H1 (cell line): ENCODE measurements around the gene POLR1G.

ENCODE experiments used
- CEBPB ChIP-seq: IDR thresholded peaks from 2 replicates; pipeline ENCODE4 v1.6.1; 2012; ENCODE audit warnings: low read depth, low read length
- CTCF ChIP-seq, 3 experiments: IDR thresholded peaks; 1 replicate in 2 of 3; 2 replicates in 1 of 3; pipeline versions ENCODE4 v1.5.1 to v1.6.1; 2011; ENCODE audit warnings: low read length in 3 of 3, mild to moderate bottlenecking in 3 of 3, inconsistent platforms in 2 of 3, low read depth in 1 of 3, moderate library complexity in 1 of 3; ENCODE audit not compliant: insufficient read depth in 1 of 3; ENCODE audit errors: control extremely low read depth in 1 of 3
- MAX ChIP-seq: IDR thresholded peaks from 2 replicates; pipeline ENCODE4 v1.6.1; 2012; ENCODE audit warnings: inconsistent platforms
- POLR2AphosphoS5 ChIP-seq: IDR thresholded peaks from 2 replicates; pipeline ENCODE4 v1.6.1; 2011; ENCODE audit warnings: low read depth, low read length
- RAD21 ChIP-seq, 2 experiments: IDR thresholded peaks in 1 of 2; conservative IDR thresholded peaks in 1 of 2; 2 replicates each; pipeline ENCODE4 v1.6.1; 2011; ENCODE audit warnings: low read depth in 2 of 2, low read length in 2 of 2, improper control_type of control experiment in 1 of 2, inconsistent platforms in 1 of 2, mild to moderate bottlenecking in 1 of 2, moderate library complexity in 1 of 2
- RNF2 ChIP-seq: fragments of 200-900, 300-1000 bp; sonication (generic); IDR thresholded peaks from 2 replicates; pipeline ENCODE4 v1.7.1; 2016; ENCODE audit warnings: borderline replicate concordance, low read depth, mild to moderate bottlenecking, antibody characterized with exemption, low read length; ENCODE audit not compliant: poor library complexity, severe bottlenecking; ENCODE audit errors: missing control alignments
- RXRA ChIP-seq: IDR thresholded peaks from 2 replicates; pipeline ENCODE4 v1.6.1; 2011; ENCODE audit warnings: low read depth, mild to moderate bottlenecking, low read length, moderate library complexity; ENCODE audit not compliant: insufficient read depth
- SP2 ChIP-seq: IDR thresholded peaks from 2 replicates; pipeline ENCODE4 v1.6.1; 2012; ENCODE audit warnings: mild to moderate bottlenecking, low read length, inconsistent platforms

GRCh38 chr19:45450012-45450333 lies 43.5 kb downstream of the POLR1G start:
- TF ChIP-seq CEBPB = no peak
- TF ChIP-seq POLR2AphosphoS5 = no peak
- TF ChIP-seq CTCF (IDR thresholded peaks at IDR 0.05; ENCODE audit: control extremely low read depth in 1 of 3, insufficient read depth in 1 of 3, low read depth in 1 of 3, low read length in 3 of 3) = no peak
- no peak for TF ChIP-seq MAX
- no peak for TF ChIP-seq RAD21 (IDR thresholded peaks at IDR 0.05 in 1 of 2, conservative IDR thresholded peaks at IDR 0.05 in 1 of 2; ENCODE audit: low read depth in 2 of 2, low read length in 2 of 2)
- TF ChIP-seq RNF2 = no peak
- TF ChIP-seq RXRA = no peak
- TF ChIP-seq SP2 = no peak
